Cardiac fibroblast (primary cell): Measurements from ENCODE around the gene SEMA4D.

Experiments used
- DNase-seq, 2 donors: peaks; one replicate each; pipeline versions ENCODE4 v3.0.0 to v3.0.0-alpha.2; 2010; ENCODE audit warnings: low read depth in 2 of 2
- H3K4me3 ChIP-seq, 2 donors: replicated peaks in 1 of 2; 1 replicate in 1 of 2; 2 replicates in 1 of 2; pipeline ENCODE4 v1.5.1; 2011; ENCODE audit warnings: low read depth in 2 of 2, low read length in 2 of 2, mild to moderate bottlenecking in 2 of 2, moderate library complexity in 1 of 2
- CTCF ChIP-seq: IDR thresholded peaks from one replicate; pipeline ENCODE4 v1.5.1; 2011; ENCODE audit warnings: low read depth, mild to moderate bottlenecking, low read length, inconsistent platforms

SEMA4D gene

GRCh38 chr9:89518466-89519365 is 20.8 kb upstream of the SEMA4D start:
- no peak overlapping the region for H3K4me3 ChIP-seq
- no peak for DNase-seq
- no peak for TF ChIP-seq CTCF

GRCh38 chr9:89515416-89515815 is 17.5 kb upstream of the SEMA4D start:
- no peak overlapping the region for H3K4me3 ChIP-seq
- no peak for DNase-seq
- no peak for TF ChIP-seq CTCF

GRCh38 chr9:89514956-89515355 is 17.0 kb upstream of the SEMA4D start:
- TF ChIP-seq CTCF, result no peak
- DNase-seq, result no peak
- no peak overlapping the region for H3K4me3 ChIP-seq

- DNase-seq, result no peak
- H3K4me3 ChIP-seq, result no peak overlapping the region
- no peak for TF ChIP-seq CTCF
Observed at GRCh38 chr9:89514337-89514736, 16.4 kb upstream of the SEMA4D start.

- H3K4me3 ChIP-seq, result no peak overlapping the region
- no peak for DNase-seq
- TF ChIP-seq CTCF, result no peak
Observed at GRCh38 chr9:89513837-89514236, 15.9 kb upstream of the SEMA4D start.

- H3K4me3 ChIP-seq, result no peak overlapping the region
- no peak for TF ChIP-seq CTCF
- DNase-seq, result no peak
Observed at GRCh38 chr9:89512382-89512781, 14.5 kb upstream of the SEMA4D start.
